ENCODE measurements around the gene SPRED2.
A peak's percentile ranks its signal among the peaks of the same experiment; 100 is the strongest.

Gene SPRED2

DNA sequence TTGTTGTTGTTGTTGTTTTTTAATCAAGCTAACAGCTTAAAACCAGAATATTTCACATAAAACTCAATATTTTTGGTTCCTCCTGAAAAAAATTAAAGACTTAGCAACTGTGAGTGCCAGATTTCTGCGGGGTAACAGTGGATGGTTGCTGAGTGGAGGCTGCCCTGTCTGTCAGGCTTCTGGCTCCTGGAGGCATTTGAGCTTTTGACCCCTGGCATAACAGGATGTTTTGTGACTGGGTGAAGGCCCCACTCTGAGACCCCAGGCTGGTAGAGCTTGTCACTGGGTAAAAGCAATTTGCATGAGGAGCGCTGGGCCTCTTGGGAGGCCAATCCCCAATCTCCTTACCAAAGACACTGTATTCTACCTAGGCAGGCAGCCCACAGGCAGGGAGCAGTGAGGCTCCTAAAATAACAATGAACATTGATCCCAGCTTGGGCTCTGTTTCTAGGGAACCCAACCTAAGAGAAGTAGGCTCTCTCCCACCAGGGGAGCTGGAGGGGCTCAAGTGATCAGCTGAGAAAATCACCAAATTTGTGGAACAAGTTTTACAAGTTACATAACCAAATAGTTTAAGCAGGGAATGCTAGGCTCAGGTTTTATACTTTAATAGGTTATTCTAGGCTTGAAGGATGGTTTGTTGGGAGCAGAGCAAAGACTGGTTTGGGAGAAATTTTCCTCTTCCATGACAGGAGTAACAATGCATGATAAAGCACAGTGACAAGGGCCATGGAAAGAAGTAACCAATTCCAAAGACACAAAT, 5.9 kb upstream of the SPRED2 start:
- no peak for DNase-seq

DNA sequence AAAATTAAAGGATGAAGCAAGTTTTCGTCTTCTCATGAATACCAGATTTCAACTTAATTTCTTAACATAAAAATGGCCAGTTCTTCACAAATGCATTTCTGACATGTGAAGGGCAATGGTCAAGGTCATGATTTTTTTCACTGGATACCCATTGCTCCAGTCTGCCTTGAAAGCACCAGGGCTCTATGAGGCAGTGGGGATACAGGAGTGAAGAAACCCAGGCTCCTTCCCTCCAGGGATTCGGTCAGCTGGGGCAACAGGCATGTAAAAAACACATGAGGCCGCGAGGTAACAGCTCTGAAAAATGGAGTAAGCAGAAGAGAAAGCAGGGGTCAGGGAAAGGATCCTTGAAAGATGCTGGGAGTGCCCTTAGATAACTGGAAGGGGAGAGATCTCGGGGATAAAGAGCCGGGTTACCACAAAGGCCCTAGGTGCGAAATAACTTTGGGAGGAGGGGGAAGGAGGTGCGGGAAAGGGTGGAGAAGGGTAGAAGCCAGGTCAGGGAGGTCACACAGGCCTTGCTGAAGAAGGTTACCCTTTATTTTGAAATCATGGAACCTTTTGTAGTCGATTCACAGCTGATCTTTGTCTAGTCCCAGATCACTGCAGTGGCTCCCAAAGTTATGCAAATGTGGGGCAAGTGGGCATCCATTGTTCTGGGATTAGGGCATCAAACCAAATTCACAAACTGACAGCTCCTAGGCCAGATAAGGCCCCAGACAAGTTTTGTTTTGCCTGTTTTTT, 5.2 kb upstream of the SPRED2 start:
- no peak for DNase-seq

DNA sequence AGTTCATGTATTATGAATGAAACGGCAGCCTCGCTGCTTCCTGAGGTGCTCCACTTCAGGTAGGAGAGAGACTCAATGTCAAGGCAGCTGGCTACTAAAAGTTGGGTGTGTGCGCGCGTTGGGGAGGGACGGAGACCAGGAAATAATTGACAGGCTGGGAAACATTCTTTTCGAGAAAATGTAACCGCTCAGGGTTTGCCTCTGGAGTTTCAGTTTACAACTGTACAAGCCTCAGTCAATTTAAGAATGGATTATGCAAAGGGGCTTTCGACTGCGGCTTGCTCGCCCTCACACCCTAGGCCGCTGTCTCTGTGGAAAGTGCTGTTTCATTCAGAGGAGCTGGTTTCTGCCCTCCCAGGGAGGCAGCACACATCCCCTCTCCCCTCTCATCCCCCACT, 4.4 kb upstream of the SPRED2 start:
- no peak for DNase-seq

DNA sequence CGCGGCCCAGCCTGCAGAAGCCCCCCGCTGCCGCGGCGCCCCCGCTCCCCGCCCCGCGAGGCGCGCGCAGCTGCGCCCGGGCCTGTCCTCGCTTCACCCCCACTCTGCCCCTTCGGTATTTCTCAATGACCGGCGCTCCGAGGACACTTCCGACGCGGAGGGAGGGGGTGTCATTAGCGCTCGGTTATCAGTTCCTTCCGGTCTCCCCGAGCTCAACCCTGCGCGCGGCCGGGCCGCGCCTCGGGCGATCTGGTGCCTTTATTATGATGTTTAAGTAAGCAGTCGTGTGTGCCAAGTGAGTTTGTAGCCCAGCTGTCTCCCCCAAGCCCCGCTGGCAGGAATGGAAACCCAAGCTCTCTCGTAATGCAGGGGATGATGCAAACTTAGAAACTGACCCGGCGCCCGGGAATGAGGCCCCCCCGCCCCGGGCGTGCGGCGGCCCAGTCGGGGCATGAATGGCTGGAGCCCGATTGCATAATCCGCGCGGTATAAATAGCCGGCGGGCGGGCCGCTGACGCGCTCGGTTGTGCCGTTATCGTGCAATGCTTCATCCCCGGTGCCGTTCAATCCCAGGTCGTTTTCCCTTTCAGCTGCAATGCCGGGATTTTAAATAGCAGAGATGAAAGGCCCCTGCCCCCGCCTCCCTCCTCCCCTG, 3.9 kb upstream of the SPRED2 start:
- DNase-seq = peak; percentile 11

DNA sequence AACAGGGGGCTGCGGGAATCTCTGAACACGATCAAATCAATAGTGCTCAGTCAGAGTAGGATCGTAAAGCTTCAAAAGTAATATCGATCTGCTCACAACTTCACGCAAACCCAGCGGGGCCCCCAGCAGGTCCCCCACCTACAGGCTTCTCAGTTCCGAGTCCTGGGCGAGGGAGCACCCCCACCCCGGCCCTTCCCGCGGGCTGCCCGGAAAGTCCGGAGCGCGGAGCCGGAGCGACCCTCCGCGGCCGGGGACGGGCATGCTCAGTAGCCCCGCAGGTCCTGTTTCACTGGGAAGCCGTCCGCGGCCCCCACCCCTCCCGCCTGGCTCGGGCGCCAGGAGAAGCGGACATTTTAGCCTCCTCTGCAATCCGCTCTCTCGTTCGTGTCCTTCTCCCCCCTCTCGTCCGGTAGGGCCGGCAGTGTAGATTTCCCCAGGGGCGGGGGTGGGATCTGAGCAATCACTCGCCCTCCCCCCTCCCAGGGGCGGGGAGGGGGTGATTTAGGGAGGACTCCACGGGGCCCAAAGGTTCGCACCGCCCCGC, 3.3 kb upstream of the SPRED2 start:
- DNase-seq = peak; percentile 13

DNA sequence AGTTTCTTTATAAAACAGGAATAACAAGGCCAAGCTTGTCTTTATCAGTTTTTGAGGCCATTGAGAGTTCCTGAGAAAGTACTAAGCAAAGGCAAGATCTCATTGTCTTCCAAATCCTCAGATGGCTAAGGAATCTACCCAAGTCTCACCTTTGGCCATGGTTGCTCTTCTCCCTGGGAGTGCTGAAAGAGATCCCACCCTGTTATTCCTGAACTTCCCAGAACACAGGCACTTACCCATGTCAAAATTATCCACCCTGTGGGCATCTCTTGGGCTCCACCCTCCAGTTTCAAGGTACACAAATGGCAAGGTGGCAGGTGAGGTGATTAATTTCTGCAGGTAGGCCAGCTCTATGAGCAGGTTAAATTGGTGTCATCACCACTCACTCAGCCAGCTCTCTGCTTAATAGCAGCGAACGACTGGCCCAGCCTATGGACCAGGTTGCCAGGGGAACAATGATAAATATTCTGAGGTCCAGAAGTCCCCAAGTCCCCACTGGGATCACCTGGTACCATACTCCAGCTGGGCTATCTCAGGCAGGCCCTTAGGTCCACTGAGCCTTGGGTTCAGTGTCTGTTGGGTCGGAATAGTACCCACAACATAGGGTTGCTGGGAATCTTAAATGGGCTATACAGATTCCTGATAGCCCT, 2.3 kb upstream of the SPRED2 start:
- DNase-seq = no peak

GRCh38 chr2:65431421-65432226, 775 bp downstream of the SPRED2 start:
- DNase-seq = peak; percentile 19

- DNase-seq = peak; percentile 39
Observed at GRCh38 chr2:65430603-65431420, 1.6 kb downstream of the SPRED2 start.

- DNase-seq = no peak
Observed at GRCh38 chr2:65429786-65430602, 2.4 kb downstream of the SPRED2 start.

DNA sequence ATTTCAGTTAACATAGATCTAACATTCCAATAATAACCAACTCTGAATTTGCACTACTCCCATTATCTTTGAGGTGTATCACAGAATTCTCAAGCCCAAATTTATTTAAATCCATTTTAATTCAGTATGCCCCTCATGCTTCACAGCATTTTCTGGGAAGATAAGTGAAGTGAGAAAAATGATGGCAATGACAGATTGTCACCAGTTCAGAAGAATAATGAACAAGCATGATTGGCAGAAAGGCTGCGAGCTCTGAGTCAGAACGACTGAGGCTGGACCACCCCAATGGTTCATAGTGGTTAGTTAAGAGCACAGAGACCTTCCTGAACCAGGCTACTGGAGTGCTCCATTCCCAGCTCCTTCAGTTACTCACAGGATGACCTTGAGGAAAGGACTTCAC, 4.9 kb downstream of the SPRED2 start:
- no peak for DNase-seq

- DNase-seq = no peak
Observed at GRCh38 chr2:65425276-65425675, 7.1 kb downstream of the SPRED2 start.

GRCh38 chr2:65424391-65424790, 8.0 kb downstream of the SPRED2 start:
- DNase-seq = no peak

GRCh38 chr2:65421432-65421748, 11.0 kb downstream of the SPRED2 start:
- DNase-seq = no peak

DNA sequence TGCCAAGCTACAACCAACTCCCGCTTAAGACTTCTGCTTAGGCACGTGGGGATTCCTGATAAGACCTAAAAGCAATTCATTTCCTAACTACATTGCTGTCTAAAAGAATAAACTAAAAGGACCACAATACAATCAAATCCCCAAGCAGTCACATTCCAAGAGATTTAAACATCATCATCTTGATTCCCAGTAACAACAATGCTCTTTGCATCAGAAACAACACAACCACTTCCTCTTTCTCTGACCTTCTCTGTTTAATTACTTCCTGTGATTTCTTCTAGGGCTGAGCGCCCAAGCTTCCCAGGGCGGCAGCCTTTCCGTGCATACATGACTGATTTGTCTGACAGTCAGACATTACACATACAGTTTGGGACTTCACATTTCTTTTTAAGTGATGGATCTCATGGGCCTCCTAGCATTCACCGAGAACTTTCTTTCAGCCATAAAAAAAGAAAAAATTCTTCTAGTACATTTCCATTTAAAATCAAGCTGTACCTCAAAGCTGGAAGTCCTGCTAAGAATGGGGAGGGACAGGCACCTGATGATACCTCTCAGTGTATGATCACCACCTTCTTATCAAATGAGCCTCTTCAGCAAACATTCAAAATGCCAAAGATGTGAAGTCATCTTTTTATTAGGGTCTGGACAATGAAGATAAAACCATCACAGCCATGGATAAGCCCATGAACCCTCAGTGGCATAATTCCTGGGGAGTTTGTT, 11.5 kb downstream of the SPRED2 start:
- DNase-seq = no peak

DNA sequence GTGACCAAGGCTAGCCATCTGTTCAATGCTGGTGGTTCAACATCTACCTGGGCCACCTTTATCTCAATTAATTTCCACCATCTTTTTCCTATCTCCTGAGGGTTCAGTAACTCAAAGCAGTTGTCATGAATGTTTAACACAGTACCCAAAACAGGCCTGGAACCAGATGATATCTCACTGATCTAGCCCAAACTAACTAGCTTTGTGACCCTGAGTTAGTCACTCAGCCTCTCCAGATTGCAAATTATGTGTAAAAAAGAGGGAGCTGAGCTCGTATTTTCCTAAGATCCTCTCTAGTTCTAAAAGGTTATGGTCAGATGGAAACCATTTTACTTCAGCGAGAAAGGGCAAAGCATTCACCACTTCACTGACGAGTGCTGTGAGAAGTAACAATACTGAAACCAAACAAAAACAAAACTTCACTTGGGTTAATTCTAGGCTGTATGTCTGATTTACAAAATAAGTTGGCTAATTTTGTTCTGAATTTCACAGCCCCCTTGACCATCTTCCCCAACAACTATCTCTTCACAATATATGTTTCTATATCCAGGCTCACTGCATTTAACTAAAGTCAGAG, 14.8 kb downstream of the SPRED2 start:
- no peak for DNase-seq

- DNase-seq = no peak
Observed at GRCh38 chr2:65416945-65417344, 15.5 kb downstream of the SPRED2 start.

- DNase-seq = no peak
Observed at GRCh38 chr2:65416321-65416720, 16.1 kb downstream of the SPRED2 start.

DNA sequence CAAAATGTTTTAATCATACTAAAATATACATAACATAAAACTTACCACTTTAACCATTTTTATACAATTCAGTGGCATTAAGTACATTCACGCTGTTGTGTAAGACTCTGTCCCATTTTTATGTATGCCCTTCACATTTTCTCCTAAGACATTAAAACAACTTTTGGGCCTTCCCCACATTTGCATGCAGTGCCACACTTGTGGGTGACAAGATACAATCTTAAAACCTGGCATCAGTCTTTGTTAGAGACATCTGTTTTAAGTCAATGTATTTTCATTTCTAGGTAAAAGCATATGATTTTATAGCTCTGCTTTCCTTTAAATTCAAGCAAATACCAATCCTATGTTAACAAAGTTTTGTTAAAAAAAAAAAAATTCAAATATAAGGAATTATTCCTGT, 17.3 kb downstream of the SPRED2 start:
- DNase-seq = no peak

- no peak for DNase-seq
Observed at GRCh38 chr2:65413610-65414009, 18.8 kb downstream of the SPRED2 start.

DNA sequence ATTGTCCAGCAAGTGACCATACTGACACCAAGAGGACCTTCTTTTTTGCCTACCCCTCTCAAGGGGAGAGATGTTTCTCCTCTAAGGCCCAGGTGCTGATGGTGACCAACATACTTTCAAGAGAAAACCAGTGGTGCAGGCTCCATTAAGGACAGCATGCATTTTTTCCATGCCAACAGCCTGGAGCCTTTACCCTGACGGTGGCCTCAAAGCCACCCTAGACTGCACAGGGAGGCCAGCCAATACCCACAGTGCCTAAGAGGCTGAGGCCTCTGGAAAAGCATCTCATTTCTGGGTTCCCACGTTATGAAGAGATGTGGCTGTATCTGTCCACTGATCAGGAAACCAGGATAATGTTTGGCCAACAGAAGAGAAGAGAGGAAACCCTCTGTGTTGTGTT, 19.3 kb downstream of the SPRED2 start:
- no peak for DNase-seq

All from activated CD4-positive, alpha-beta T cell treated with anti-CD3 and anti-CD28 coated beads for 1 hour (primary cell).